Prostate gland (tissue), 2 donors: Measurements from ENCODE around the gene SLC6A11. TPM values are rescaled to one million over a fixed set of nuclear protein-coding genes. Genes with fewer than 3 reads are reported as not detected.

Source experiments
- DNase-seq: peaks from one replicate; pipeline ENCODE4 v3.0.0-alpha.2; 2019; ENCODE audit warnings: low spot score
- H3K27ac ChIP-seq, 2 donors: fragments of 200-600 bp; sonication (generic); 2 replicates each; pipeline ENCODE4 v1.5.1; 2017 to 2019
- H3K27me3 ChIP-seq: fragments of 200-600 bp; sonication (generic); replicated peaks from 2 replicates; pipeline ENCODE4 v1.5.1; 2019; ENCODE audit not compliant: insufficient read depth
- H3K36me3 ChIP-seq, 2 donors: fragments of 200-600 bp; sonication (generic); 1 replicate in 1 of 2; 2 replicates in 1 of 2; pipeline versions ENCODE4 v1.5.1 to v1.8.1; 2017 to 2019
- H3K4me1 ChIP-seq: fragments of 200-600 bp; sonication (generic); replicated peaks from 2 replicates; pipeline ENCODE4 v1.5.1; 2019
- H3K4me3 ChIP-seq, 2 donors: fragments of 200-600 bp; sonication (generic); 2 replicates each; pipeline ENCODE4 v1.5.1; 2017 to 2019
- H3K9me3 ChIP-seq: fragments of 200-600 bp; sonication (generic); 2 replicates; pipeline ENCODE4 v1.5.1; 2017
- POLR2A ChIP-seq: fragments of 450-650 bp; IDR thresholded peaks from one replicate; pipeline ENCODE4 v1.6.1; 2016; ENCODE audit warnings: antibody characterized with exemption, mild to moderate bottlenecking
- POLR2AphosphoS5 ChIP-seq: sonication (generic); formaldehyde crosslinking; IDR thresholded peaks from one replicate; pipeline ENCODE4 v1.6.1; 2017; ENCODE audit warnings: antibody characterized with exemption
- WGBS: methylation state at CpG from one replicate; pipeline ENCODE4 v1.1.5; 2018; 5-methylcytosine and 5-hydroxymethylcytosine counted together
- intact Hi-C: fragments of 100-400 bp; cut with DNase I; formaldehyde crosslinking; loops from one replicate; pipeline ENCODE4 v1.14.2; 2022
- total RNA-seq, 2 donors: library from RNA; depleted of rRNA; stranded (reverse); fragments of >200 nt; gene quantifications; one replicate each; pipeline ENCODE4 v1.1.0, GENCODE V29; 2016
- TF ChIP-seq, protein P1 (sequence below), 4 experiments: fragments of 200-600 bp in 2 of 4; fragments of 450-650 bp in 2 of 4; sonication (generic) in 2 of 4; IDR thresholded peaks; 1 replicate in 3 of 4; 2 replicates in 1 of 4; pipeline ENCODE4 v1.5.1; 2016 to 2019; ENCODE audit warnings: antibody characterized with exemption in 4 of 4, mild to moderate bottlenecking in 2 of 4, moderate library complexity in 2 of 4

Gene SLC6A11
- total RNA-seq, 2 donors from 2014 or later = 3.6 to 6.9 TPM

DNA sequence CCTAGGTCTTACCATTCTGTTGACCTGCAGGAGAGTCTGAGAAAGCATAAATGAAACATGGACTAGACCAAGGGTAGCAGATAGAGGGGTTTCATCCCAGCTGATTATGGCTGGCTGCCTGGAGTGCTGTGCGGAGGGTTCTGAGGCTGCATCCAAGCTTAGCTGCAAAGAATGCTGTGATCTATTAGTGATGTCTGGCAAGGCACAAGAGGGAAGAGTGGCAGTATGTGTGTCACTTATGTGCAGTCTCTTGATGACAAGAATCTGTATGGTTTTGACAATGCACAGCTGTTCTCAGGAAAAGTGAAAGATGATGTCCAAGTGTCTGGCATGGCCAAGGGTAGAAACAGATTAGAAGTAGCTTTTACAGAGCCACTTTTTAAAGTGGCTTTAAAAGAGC is 54.3 kb downstream of the SLC6A11 start:
- Histone ChIP-seq H3K4me1 (no peaks in the 10 kb centered on the region), H3K27me3 (no peaks in the 10 kb centered on the region), H3K4me3 (no peak overlapping the region), H3K9me3 (no peaks in the 10 kb centered on the region), H3K36me3 (no peaks in the 10 kb centered on the region), H3K27ac (no peak overlapping the region)
- DNase-seq = no peak
- 94% methylated on average over 1 of the region's 1 CpG for WGBS
- no peak for TF ChIP-seq POLR2A
- no peak for TF ChIP-seq POLR2AphosphoS5
- TF ChIP-seq, protein P1, sequence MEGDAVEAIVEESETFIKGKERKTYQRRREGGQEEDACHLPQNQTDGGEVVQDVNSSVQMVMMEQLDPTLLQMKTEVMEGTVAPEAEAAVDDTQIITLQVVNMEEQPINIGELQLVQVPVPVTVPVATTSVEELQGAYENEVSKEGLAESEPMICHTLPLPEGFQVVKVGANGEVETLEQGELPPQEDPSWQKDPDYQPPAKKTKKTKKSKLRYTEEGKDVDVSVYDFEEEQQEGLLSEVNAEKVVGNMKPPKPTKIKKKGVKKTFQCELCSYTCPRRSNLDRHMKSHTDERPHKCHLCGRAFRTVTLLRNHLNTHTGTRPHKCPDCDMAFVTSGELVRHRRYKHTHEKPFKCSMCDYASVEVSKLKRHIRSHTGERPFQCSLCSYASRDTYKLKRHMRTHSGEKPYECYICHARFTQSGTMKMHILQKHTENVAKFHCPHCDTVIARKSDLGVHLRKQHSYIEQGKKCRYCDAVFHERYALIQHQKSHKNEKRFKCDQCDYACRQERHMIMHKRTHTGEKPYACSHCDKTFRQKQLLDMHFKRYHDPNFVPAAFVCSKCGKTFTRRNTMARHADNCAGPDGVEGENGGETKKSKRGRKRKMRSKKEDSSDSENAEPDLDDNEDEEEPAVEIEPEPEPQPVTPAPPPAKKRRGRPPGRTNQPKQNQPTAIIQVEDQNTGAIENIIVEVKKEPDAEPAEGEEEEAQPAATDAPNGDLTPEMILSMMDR (IDR thresholded peaks at IDR 0.05) = no peak
- intact Hi-C loops = no loop called here

GRCh38 chr3:10873415-10873814 is 57.4 kb downstream of the SLC6A11 start:
- no peak for DNase-seq
- H3K4me3 ChIP-seq = no peak overlapping the region
- no peaks in the 10 kb centered on the region for H3K36me3 ChIP-seq
- no peaks in the 10 kb centered on the region for H3K27me3 ChIP-seq
- H3K9me3 ChIP-seq = no peaks in the 10 kb centered on the region
- 78% methylated on average over 5 of the region's 5 CpGs for whole genome bisulfite sequencing
- TF ChIP-seq POLR2A = no peak
- TF ChIP-seq, protein P1 (IDR thresholded peaks at IDR 0.05) = no peak
- H3K4me1 ChIP-seq = no peaks in the 10 kb centered on the region
- intact Hi-C loops = no loop called here
- H3K27ac ChIP-seq = no peak overlapping the region

GRCh38 chr3:10875914-10876313 is 59.9 kb downstream of the SLC6A11 start:
- H3K9me3 ChIP-seq = no peaks in the 10 kb centered on the region
- no peaks in the 10 kb centered on the region for H3K27me3 ChIP-seq
- no peak for DNase-seq
- no peaks in the 10 kb centered on the region for H3K36me3 ChIP-seq
- H3K4me1 ChIP-seq = no peaks in the 10 kb centered on the region
- no peak overlapping the region for H3K27ac ChIP-seq
- 72% methylated on average over 3 of the region's 3 CpGs for WGBS
- TF ChIP-seq POLR2AphosphoS5 = no peak
- TF ChIP-seq, protein P1 (IDR thresholded peaks at IDR 0.05) = no peak
- TF ChIP-seq POLR2A = no peak
- intact Hi-C loops = no loop called here
- H3K4me3 ChIP-seq = no peak overlapping the region

GRCh38 chr3:10876661-10877060 is 60.6 kb downstream of the SLC6A11 start:
- TF ChIP-seq POLR2AphosphoS5 = no peak
- TF ChIP-seq, protein P1 (IDR thresholded peaks at IDR 0.05) = no peak
- TF ChIP-seq POLR2A = no peak
- H3K27me3 ChIP-seq = no peaks in the 10 kb centered on the region
- no peaks in the 10 kb centered on the region for H3K9me3 ChIP-seq
- no peak overlapping the region for H3K4me3 ChIP-seq
- no peak overlapping the region for H3K27ac ChIP-seq
- no peak for DNase-seq
- WGBS = 52% methylated on average over 3 of the region's 4 CpGs
- intact Hi-C loops = no loop called here
- no peaks in the 10 kb centered on the region for H3K4me1 ChIP-seq
- H3K36me3 ChIP-seq = no peaks in the 10 kb centered on the region

- H3K4me3 ChIP-seq = no peak overlapping the region
- no peak overlapping the region for H3K27ac ChIP-seq
- H3K4me1 ChIP-seq = no peaks in the 10 kb centered on the region
- H3K36me3 ChIP-seq = no peaks in the 10 kb centered on the region
- no peaks in the 10 kb centered on the region for H3K9me3 ChIP-seq
- DNase-seq = no peak
- WGBS = 66% methylated on average over 14 of the region's 14 CpGs
- intact Hi-C loops = no loop called here
- H3K27me3 ChIP-seq = no peaks in the 10 kb centered on the region
- no peak for TF ChIP-seq POLR2AphosphoS5
- TF ChIP-seq, protein P1 (IDR thresholded peaks at IDR 0.05) = no peak
- no peak for TF ChIP-seq POLR2A
These were observed 66.8 kb downstream of the SLC6A11 start for GRCh38 chr3:10882851-10883250.
